HS-5 (cell line): Measurements from ENCODE around the gene SYNE1.
"Not testable (repeated sequence)": the region's sequence is repeated elsewhere in the genome, so short reads cannot be mapped to it uniquely, and the experiment has no call there.

Source experiments
- DNase-seq: peaks from one replicate; pipeline ENCODE4 v3.0.0-alpha.2; 2012; ENCODE audit warnings: low read depth

SYNE1 gene

GRCh38 chr6:152138344-152138743, 498.8 kb downstream of the SYNE1 start:
- DNase-seq = not testable (repeated sequence)

- no peak for DNase-seq
Measured at GRCh38 chr6:152136449-152136825, 500.7 kb downstream of the SYNE1 start.

DNA sequence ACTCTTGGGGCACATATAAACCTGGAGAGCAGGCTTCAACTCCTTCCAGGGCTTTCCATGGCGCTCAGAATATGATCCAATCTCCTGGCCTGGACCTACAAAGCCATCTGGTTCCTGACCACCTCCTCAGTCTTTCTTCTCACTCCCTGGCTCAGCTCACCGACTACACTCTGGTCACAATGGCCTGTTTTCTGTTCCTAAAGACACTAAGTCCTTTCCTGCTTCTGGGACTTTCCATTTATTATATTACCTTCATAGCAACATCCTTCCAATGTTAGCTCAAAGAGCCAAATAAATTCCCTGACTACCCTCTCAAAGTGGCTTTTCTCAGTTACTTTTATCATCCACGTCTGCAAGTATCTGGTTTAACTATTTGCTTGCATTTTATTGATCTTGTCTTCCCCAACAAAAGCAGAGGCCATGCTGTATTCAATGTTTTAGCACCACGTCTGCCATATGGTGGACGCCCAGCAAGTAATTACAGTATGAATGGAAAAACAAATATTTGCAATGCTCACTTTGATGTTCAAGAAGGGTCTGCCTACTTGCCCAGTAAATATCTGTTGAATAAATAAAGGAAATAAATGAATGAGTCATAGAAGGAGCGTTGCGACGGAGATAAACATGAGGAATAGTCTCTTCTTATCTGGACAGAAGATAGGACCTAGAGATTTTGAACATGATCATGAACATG, 501.3 kb downstream of the SYNE1 start:
- DNase-seq = no peak

DNA sequence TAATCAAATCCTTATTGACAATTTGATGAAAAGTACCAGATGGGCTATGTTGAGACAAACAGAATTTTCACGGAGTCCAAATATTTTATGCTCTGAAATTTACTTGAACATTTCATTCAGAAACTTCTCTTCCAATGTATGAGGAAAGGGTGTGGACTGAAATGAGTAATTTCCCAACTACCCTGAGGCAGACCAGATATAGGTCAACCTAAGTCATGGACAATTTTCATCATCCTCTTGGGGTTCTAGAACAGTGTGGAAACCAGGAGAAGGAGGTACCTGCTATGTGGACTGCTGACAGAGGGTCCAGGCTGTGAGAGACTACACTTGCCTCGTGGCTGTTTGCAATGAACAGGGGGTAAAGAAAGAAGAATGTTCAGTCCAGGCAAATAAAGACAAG, 506.7 kb downstream of the SYNE1 start:
- DNase-seq = no peak

DNA sequence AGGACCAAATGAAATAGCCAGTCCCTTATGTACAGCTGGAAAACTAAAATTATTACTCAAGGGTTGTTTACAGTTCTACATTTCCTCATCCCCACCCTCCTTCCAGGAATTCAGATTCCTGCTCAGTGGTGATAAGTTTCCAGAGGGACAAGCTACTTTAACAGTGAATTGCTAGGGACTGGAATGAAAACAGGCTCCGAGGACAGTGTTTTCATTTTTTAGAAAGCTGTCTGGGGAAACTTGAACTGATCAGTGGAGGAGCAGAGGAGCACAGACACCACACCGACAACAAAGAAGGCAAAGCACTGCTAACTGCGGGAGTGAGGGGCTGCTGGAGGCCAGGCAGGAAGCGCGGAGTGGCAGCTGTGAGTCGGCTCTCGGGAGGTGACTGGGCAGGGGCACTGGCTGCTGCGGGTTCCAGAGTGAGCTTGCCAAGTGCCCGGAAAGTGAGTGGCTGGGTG, 507.4 kb downstream of the SYNE1 start:
- DNase-seq = no peak

DNA sequence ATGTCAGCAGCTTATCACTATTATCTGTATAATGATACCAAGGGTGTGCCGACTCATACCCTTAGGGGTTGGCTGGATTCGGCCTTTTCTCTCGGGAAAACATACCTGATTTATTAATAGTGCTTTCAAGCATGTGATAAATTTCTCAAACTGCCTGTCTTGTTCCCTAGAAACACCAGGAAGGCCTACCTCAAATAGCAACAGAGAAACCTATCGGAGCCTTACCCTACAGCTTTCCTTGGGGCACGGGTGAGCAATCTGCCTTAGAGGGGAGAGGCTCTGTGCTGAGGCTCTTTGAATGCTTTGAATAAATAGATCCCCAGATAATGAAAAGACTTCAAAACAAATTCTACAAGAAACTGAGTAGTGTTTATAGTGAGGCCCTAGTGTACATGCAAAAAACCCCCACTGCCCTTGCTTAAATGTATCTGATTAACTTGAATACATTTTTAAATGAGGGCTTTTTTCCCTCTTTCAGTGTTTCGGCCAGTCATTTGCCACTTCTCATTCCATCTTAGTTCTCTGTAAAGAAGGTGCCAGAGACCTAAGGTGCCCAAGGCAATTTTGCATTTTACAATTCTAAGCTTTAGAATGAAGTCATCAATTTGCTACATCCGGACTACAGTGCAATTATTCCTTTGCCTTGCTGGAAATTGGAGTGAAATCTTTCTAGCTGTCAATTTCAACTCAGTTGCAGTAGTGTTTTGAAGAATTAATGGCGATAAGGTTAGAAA, 509.6 kb downstream of the SYNE1 start:
- DNase-seq = no peak

DNA sequence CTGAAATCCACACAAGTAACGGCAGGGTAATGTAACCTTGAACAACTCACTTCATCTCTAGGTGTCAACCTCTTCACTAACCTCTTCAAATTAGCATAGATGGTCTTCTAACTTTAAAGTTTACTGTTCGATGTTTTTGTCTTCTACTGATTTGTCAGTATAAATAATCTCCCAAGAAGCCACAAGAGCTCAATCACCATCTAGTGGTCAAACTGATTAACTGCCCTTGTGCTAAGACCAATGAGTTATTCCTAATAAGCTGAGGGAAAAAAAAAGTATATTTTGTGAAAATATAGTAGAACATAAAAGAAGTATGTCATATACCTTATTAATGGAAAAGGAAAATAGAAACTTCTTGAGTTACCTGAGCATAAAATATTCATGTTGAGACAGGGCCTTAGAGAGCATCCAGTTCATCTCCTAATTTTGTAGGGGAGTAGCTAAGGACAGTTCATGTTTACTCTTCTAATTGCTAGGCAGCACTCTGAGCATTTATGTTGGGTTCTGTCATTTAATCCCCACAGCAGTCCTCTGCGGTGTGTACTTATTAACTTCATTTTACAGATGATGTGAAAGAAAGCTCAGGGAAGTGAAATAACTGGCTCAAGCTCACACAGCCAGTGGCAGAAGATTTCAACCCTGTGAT, 512.6 kb downstream of the SYNE1 start:
- peak; percentile 49 for DNase-seq

- DNase-seq = no peak
Measured at GRCh38 chr6:152123076-152123475, 514.1 kb downstream of the SYNE1 start.

- no peak for DNase-seq
Measured at GRCh38 chr6:152122434-152122833, 514.7 kb downstream of the SYNE1 start.

DNA sequence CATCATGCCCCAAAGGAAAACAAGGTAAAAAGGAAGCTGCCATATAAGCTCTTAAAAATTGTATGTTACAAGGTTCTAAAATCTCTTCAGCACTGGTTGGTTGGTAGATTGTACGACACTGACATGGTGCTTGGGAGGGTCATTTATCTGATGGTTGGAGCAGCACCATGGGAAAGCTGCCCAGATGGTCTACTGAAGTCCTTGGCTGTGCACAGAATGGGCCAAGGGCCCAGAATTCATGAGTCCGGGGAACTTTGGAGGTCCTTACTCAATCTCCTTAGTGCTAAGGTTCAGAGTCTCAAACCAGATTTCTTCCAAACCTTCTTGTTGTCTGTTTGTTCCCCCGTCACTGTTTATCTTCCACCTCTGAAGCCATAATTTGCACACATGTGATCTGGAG, 515.3 kb downstream of the SYNE1 start:
- no peak for DNase-seq

- no peak for DNase-seq
Measured at GRCh38 chr6:152119831-152120230, 517.3 kb downstream of the SYNE1 start.

DNA sequence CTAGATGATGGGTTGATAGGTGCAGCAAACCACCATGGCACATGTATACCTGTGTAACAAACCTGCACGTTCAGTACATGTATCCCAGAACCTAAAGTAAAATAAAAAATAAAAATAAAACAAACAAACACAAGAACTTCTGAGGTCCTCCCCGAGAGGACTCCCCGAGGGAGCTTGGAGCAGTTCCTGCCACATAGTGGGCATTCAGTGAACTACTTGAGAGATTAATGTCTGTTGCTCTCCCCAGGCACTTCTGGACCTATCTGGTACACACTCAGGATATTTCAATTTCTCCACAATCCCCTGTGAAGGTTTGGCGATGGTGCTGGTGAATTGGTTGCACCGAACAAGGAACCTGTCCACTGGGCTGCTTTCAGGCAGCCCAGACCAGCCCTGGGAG, 518.5 kb downstream of the SYNE1 start:
- DNase-seq = no peak

GRCh38 chr6:152118224-152118623, 518.9 kb downstream of the SYNE1 start:
- DNase-seq = no peak

- DNase-seq = no peak
Measured at GRCh38 chr6:152117156-152118133, 519.7 kb downstream of the SYNE1 start.

GRCh38 chr6:152112491-152113261, 524.5 kb downstream of the SYNE1 start:
- DNase-seq = no peak

GRCh38 chr6:152110886-152111820, 526.0 kb downstream of the SYNE1 start:
- no peak for DNase-seq

GRCh38 chr6:152107973-152108372, 529.2 kb downstream of the SYNE1 start:
- DNase-seq = no peak

DNA sequence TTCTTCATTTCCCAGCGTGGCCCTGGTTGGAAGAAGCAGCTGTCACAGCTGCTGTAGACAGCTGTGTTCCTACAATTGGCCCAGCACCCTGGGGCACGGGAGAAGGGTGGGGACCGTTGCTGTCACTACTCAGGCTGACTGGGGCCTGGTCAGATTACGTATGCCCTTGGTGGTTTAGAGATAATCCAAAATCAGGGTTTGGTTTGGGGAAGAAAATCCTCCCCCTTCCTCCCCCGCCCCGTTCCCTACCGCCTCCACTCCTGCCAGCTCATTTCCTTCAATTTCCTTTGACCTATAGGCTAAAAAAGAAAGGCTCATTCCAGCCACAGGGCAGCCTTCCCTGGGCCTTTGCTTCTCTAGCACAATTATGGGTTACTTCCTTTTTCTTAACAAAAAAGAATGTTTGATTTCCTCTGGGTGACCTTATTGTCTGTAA, 537.0 kb downstream of the SYNE1 start:
- DNase-seq = peak; percentile 67

DNA sequence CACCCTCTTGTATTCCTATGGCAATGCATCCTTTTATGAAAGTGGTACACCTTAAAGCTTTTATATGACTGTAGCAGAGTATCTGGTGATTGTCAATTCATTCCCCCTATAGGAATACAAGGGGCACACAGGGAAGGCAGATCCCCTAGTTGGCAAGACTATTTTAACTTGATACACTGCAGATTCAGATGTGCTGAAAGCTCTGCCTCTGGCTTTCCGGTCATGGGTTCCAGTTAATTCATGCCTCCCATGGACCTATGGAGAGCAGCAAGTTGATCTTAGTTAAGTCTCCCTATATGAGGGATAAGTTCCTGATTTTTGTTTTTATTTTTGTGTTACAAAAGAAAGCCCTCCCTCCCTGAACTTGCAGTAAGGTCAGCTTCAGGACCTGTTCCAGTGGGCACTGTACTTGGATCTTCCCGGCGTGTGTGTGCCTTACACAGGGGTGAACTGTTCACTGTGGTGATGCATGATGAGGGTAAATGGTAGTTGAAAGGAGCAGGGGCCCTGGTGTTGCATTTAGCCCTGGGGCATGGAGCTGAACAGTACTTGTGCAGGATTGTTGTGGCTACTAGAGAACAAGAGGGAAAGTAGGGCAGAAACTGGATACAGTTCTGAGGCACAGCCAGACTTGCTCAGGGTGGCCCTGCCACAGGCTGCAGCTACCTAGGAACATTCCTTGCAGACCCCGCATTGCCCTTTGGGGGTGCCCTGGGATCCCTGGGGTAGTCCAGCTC, 537.5 kb downstream of the SYNE1 start:
- DNase-seq = no peak
